ENCODE data around the gene NKRF.

DNA sequence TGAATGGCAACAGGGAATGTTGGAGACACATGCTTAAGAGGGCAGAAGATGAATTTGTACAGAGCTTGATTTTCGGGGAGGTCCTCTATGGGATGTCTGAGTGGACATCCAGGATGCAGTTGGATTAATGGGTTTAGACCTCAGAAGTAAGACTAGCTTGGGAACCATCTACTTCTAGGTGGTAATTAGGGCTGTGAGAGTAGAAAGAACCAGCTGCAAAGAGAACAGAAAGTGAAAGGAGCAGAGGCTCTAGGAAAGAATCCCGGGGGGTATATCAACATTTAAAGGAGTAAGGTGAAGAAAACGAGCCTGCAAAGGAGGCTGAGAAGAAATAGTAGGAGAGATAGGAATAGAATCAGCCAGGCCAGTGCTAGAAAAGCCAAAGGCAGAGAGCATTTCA, 29.0 kb upstream of the NKRF start:
- no peak for TF ChIP-seq CTCF (IDR thresholded peaks at IDR 0.05)
- TF ChIP-seq POLR2A (IDR thresholded peaks at IDR 0.05), result no peak
